Heart left ventricle (tissue), 16 donors: ENCODE measurements around the gene GIPC3. TPM values are rescaled to one million over a fixed set of nuclear protein-coding genes. Genes with fewer than 3 reads are reported as not detected.

Source experiments
- ATAC-seq, 4 donors: fragments of 200-7000 bp; cut with Tn5 transposase; one replicate each; pipeline ENCODE4 v1.9.1; 2020 to 2022; ENCODE audit warnings: moderate library complexity in 4 of 4, mild to moderate bottlenecking in 3 of 4, moderate number of reproducible peaks in 1 of 4
- DNase-seq, 5 donors: peaks; one replicate each; pipeline ENCODE4 v3.0.0-alpha.2; 2020
- H3K27ac ChIP-seq, 12 donors: fragments of 200-600 bp; sonication (generic) in 4 of 12; one replicate each; pipeline versions ENCODE4 v1.5.0 to v1.8.0; 2016 to 2022; ENCODE audit warnings: mild to moderate bottlenecking in 2 of 12
- H3K27me3 ChIP-seq, 9 donors: fragments of 200-600 bp; sonication (generic) in 2 of 9; one replicate each; pipeline versions ENCODE4 v1.5.1 to v1.8.0; 2016 to 2022; ENCODE audit warnings: mild to moderate bottlenecking in 3 of 9
- H3K36me3 ChIP-seq, 9 donors: fragments of 200-600 bp; sonication (generic) in 2 of 9; one replicate each; pipeline versions ENCODE4 v1.5.0 to v1.8.0; 2018 to 2022; ENCODE audit warnings: mild to moderate bottlenecking in 2 of 9
- H3K4me1 ChIP-seq, 12 donors: fragments of 200-600 bp; sonication (generic) in 4 of 12; one replicate each; pipeline versions ENCODE4 v1.5.0 to v1.8.0; 2016 to 2022; ENCODE audit warnings: mild to moderate bottlenecking in 3 of 12
- H3K4me3 ChIP-seq, 12 donors: fragments of 200-600 bp; sonication (generic) in 4 of 12; one replicate each; pipeline versions ENCODE4 v1.5.0 to v1.8.0; 2017 to 2022; ENCODE audit warnings: mild to moderate bottlenecking in 9 of 12, moderate library complexity in 4 of 12
- H3K9me3 ChIP-seq, 12 donors: fragments of 200-600 bp; sonication (generic) in 4 of 12; one replicate each; pipeline versions ENCODE4 v1.5.0 to v1.8.0; 2016 to 2022; ENCODE audit warnings: mild to moderate bottlenecking in 1 of 12
- POLR2A ChIP-seq, 2 donors: fragments of 450-650 bp; IDR thresholded peaks; one replicate each; pipeline ENCODE4 v1.6.1; 2017; ENCODE audit warnings: antibody characterized with exemption in 2 of 2, mild to moderate bottlenecking in 2 of 2, moderate library complexity in 2 of 2
- WGBS, 4 donors: extraction: QIAGEN DNeasy Blood & Tissue Kit in 2 of 4; methylation state at CpG; one replicate each; pipeline versions ENCODE4 v1.1.5 to v1.1.7; 2013 to 2018; 5-methylcytosine and 5-hydroxymethylcytosine counted together
- intact Hi-C, 10 donors: fragments of 100-400 bp; cut with DNase I; formaldehyde crosslinking; loops; one replicate each; pipeline versions ENCODE4 v1.11.1 to v1.14.2; 2022
- polyA plus RNA-seq, 2 donors: library from polyadenylated mRNA; stranded (reverse); fragments of 200-250 nt; gene quantifications; one replicate each; pipeline ENCODE4 v1.2.3, GENCODE V29; 2013
- total RNA-seq, 9 donors: library from RNA; depleted of rRNA in 2 of 9; stranded (reverse); fragments of >200 nt in 2 of 9; fragmentation: NEBNext Ultra II Directional in 3 of 9; extraction: Animal tissue kit (Norgen Biotek cat#: 25700) in 3 of 9; gene quantifications; one replicate each; pipeline versions ENCODE4 v1.1.0 to v1.2.4, GENCODE V29; 2016 to 2023
- TF ChIP-seq, protein P1 (sequence below), 12 donors: fragments of 200-600 bp; sonication (generic) in 4 of 12; IDR thresholded peaks; one replicate each; pipeline versions ENCODE4 v1.5.0 to v1.8.0; 2018 to 2022; ENCODE audit warnings: antibody characterized with exemption in 12 of 12, mild to moderate bottlenecking in 5 of 12
- donor health status: ischemic (EF 13 %, LVEDD 7.1; RV severe dilation, severe dysfunction).
- donor health status: healthy with polysubstance abuse.
- donor health status: DM: no; HTN: yes; CAD: no.
- donor health status: DM: no; HTN: no; CAD: no.
- donor health status: ischemic (EF 25% LVEDD 6.9; RV normal size, moderate dysfunction).
- donor health status: ischemic (EF 25% LVEDD 5.7; RV mildly dilated, moderate dysfunction).
- donor health status: healthy.
- donor health status: DM: yes; HTN: yes; CAD: no.
- donor health status: ischemic (EF 35%, LVEDD 5.7; RV mildly dilated, moderate dysfunction).
- donor health status: nonischemic (EF 11% LVEDD 7.7; RV severe dilation, severe dysfunction).
- donor health status: DM: yes; HTN: yes; CAD: no.
- donor health status: PGD.
- donor health status: ischemic (EF 29% LVEDD 5.4; RV normal size, mild dysfunction).
- donor health status: nonischemic (EF 23%, LVEDD 6.1; RV moderate dilation, normal function).

The GIPC3 gene
- total and polyA plus RNA-seq, 11 donors: 1.00 to 3.3 (median 2.0) TPM

DNA sequence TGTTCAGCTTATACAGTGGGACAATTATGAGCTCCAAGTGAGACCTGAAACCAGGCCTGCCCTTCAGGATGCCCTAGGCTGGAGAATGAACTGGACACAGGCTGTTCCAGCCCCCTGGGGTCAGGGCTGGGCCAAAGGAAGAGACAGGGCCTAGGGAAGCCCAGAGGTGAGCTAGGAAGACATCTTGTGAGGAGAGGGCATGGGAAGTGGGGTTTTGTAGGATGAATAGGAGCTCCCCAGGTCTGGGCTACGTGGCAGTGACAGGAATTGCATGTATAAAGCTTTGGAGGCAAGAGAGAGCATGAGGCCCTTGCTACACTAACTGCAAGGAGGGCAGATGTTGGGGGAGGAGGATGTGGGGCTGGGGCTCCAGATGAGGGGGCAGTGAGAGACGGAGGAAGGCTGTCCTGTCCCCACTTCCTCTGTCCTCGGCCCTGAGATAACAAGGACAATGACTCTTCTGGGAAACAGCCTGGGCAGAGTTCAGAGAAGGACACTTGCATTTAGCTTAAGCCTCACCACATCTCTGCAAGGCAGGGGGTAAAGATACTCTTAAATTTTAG lies 22.9 kb downstream of the GIPC3 start:
- Histone ChIP-seq H3K9me3 (no peaks in the 10 kb centered on the region), H3K27me3 (peaks cover 0 to 11% (median 0%) of the 10 kb centered on the region in 9 donors), H3K36me3 (peaks cover 0 to 26% (median 15%) of the 10 kb centered on the region in 9 donors), H3K4me3 (peak overlapping the region in 4 of 12 donors; percentile 53 to 76 (median 64)), H3K4me1 (peaks cover 8 to 58% (median 38%) of the 10 kb centered on the region in 12 donors), H3K27ac (peak overlapping the region; percentile 64 to 97 (median 87))
- intact Hi-C loops: no loop called here
- TF ChIP-seq POLR2A (IDR thresholded peaks at IDR 0.05): no peak
- TF ChIP-seq, protein P1, sequence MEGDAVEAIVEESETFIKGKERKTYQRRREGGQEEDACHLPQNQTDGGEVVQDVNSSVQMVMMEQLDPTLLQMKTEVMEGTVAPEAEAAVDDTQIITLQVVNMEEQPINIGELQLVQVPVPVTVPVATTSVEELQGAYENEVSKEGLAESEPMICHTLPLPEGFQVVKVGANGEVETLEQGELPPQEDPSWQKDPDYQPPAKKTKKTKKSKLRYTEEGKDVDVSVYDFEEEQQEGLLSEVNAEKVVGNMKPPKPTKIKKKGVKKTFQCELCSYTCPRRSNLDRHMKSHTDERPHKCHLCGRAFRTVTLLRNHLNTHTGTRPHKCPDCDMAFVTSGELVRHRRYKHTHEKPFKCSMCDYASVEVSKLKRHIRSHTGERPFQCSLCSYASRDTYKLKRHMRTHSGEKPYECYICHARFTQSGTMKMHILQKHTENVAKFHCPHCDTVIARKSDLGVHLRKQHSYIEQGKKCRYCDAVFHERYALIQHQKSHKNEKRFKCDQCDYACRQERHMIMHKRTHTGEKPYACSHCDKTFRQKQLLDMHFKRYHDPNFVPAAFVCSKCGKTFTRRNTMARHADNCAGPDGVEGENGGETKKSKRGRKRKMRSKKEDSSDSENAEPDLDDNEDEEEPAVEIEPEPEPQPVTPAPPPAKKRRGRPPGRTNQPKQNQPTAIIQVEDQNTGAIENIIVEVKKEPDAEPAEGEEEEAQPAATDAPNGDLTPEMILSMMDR (IDR thresholded peaks at IDR 0.05): no peak
- DNase-seq (no peak), ATAC-seq (peak in 1 of 4 donors; percentile 20)
- WGBS, 4 donors: 31 to 46% (median 40%) methylated on average over 3 of the region's 3 CpGs

GRCh38 chr19:3608750-3609322 lies 23.6 kb downstream of the GIPC3 start:
- ATAC-seq (peak; percentile 25 to 65 (median 31)), DNase-seq (peak in 4 of 5 donors; percentile 69 to 74 (median 72))
- 36 to 50% (median 42%) methylated on average over 10 to 21 of the region's 21 CpGs for WGBS, 4 donors
- Histone ChIP-seq H3K27ac (peak overlapping the region; percentile 64 to 97 (median 87)), H3K4me3 (no peak overlapping the region), H3K4me1 (peaks cover 5 to 58% (median 38%) of the 10 kb centered on the region in 12 donors), H3K36me3 (peaks cover 0 to 32% (median 18%) of the 10 kb centered on the region in 9 donors), H3K27me3 (peaks cover 0 to 11% (median 0%) of the 10 kb centered on the region in 9 donors), H3K9me3 (no peaks in the 10 kb centered on the region)
- intact Hi-C loops: no loop called here
- TF ChIP-seq POLR2A (IDR thresholded peaks at IDR 0.05): no peak
- TF ChIP-seq, protein P1 (IDR thresholded peaks at IDR 0.05): no peak

DNA sequence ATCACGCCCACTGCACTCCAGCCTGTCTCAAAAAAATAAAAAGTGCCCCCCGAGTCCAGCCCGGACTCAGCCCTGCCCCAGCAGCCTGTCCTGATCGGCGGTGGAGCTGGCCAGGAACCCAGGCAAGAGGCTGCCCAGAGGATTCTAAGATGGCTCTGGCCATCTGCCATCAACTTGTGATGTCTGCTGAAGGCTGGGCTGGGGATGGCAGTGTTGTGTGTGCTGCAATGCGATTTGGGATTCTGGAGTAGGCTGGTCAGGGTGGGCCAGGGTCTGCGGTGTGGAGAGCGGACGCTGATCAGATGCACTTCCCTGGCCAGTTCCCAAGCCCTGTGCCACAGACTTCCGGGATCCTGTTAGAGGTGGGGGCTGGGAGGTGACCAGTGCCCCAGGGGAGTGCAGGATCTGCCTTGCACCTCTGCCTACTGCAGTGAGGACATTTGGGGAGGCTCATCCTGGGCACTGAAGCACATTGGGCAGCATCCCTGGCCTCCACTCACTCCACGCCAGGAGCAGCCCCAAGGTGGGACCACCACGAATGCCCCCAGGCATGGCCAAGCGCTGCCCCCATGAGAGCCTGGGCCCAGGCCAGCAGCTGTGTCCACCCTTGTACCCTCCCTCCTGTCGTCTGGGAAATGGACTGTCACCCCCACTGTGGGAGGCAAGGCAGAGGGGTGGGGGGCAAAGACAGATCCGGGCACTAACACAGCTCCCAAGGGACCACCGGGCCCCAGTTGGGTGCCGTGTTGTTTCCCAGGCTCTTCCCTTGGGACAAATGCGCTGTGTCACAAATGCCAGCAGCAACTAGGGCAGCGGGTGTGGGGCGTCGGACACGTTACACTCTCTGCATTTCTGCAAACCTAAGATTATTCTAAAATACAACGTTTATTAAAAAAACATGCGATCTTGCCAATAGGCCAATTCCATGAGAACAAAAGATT lies 24.8 kb downstream of the GIPC3 start:
- H3K27me3 ChIP-seq: peaks cover 0 to 11% (median 0%) of the 10 kb centered on the region in 9 donors
- intact Hi-C loops: loop anchor here in 2 of 10 donors (10.0 kb wide), 2 partner anchors 55 to 305 kb away; partner anchors contain the start of gene MFSD12 (in 1 of the 2)
- TF ChIP-seq POLR2A (IDR thresholded peaks at IDR 0.05): no peak
- TF ChIP-seq, protein P1 (IDR thresholded peaks at IDR 0.05): no peak
- peaks cover 5 to 51% (median 37%) of the 10 kb centered on the region in 12 donors for H3K4me1 ChIP-seq
- no peaks in the 10 kb centered on the region for H3K9me3 ChIP-seq
- ATAC-seq (no peak), DNase-seq (peak in 2 of 5 donors; percentile 14 to 33)
- H3K27ac ChIP-seq: peak overlapping the region; percentile 36 to 97 (median 87)
- WGBS, 4 donors: 62 to 75% (median 67%) methylated on average over 18 to 24 of the region's 24 CpGs
- no peak overlapping the region for H3K4me3 ChIP-seq
- peaks cover 0 to 36% (median 18%) of the 10 kb centered on the region in 9 donors for H3K36me3 ChIP-seq
